Ovary (tissue), 3 donors: ENCODE data around the gene SLC30A7.

Experiments
- EP300 ChIP-seq: sonication (generic); formaldehyde crosslinking; IDR thresholded peaks from one replicate; pipeline ENCODE4 v1.6.1; 2017; ENCODE audit warnings: antibody characterized with exemption
- TF ChIP-seq, protein P1 (sequence below), 3 donors: fragments of 450-650 bp in 2 of 3; fragments of 200-600 bp in 1 of 3; IDR thresholded peaks; one replicate each; pipeline versions ENCODE4 v1.5.1 to v1.8.0; 2016 to 2022; ENCODE audit warnings: antibody characterized with exemption in 3 of 3, mild to moderate bottlenecking in 1 of 3
- donor health status: DM: no; HTN: no; CAD: no.

DNA sequence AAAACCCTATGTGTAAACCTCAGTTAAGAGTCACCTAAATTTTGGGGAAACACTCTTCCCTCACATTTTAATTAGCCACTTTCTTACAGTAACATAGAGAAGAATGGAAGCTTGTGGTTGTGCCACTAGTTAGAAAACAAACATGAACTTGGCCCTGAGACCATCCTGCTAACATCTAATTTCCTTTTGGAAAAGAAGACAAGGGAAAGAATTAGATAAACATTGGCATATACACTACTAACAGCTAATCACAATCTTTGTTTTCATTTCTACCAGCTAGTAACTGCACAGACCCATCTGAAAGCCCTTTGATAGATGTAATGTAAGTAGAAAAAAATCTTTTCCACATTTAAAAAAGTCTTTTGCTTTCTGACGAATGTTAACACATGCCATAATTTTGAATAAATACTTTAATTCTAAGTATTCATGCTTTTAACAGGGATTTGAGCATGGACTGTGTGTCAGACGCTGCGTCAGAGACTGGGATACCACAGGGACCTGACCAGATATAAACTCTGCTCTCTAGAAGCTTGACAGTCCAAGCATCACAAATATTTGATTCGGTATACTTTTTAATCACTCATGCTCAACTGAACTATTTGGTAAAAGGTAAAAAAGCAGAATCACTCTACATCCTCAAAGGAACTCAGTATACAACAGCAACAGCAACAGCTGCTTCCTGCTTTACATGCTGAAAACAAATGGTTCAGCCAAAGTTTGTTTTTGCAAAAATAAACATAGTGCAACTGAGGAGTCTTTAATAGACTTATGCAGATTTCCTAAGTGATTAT is 99.5 kb downstream of the SLC30A7 start:
- TF ChIP-seq, protein P1, sequence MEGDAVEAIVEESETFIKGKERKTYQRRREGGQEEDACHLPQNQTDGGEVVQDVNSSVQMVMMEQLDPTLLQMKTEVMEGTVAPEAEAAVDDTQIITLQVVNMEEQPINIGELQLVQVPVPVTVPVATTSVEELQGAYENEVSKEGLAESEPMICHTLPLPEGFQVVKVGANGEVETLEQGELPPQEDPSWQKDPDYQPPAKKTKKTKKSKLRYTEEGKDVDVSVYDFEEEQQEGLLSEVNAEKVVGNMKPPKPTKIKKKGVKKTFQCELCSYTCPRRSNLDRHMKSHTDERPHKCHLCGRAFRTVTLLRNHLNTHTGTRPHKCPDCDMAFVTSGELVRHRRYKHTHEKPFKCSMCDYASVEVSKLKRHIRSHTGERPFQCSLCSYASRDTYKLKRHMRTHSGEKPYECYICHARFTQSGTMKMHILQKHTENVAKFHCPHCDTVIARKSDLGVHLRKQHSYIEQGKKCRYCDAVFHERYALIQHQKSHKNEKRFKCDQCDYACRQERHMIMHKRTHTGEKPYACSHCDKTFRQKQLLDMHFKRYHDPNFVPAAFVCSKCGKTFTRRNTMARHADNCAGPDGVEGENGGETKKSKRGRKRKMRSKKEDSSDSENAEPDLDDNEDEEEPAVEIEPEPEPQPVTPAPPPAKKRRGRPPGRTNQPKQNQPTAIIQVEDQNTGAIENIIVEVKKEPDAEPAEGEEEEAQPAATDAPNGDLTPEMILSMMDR (IDR thresholded peaks at IDR 0.05) = no peak
- no peak for TF ChIP-seq EP300
